ENCODE measurements around the gene SLC30A2. TPM values are rescaled to one million over a fixed set of nuclear protein-coding genes. Genes with fewer than 3 reads are reported as not detected.

SLC30A2 gene
- total and polyA plus RNA-seq, 9 of the 15 experiments (the other 6 are each of a cell fraction or from before 2014, with no cell fraction given): 0.01 to 0.18 (median 0.06) TPM; not detected in 3

DNA sequence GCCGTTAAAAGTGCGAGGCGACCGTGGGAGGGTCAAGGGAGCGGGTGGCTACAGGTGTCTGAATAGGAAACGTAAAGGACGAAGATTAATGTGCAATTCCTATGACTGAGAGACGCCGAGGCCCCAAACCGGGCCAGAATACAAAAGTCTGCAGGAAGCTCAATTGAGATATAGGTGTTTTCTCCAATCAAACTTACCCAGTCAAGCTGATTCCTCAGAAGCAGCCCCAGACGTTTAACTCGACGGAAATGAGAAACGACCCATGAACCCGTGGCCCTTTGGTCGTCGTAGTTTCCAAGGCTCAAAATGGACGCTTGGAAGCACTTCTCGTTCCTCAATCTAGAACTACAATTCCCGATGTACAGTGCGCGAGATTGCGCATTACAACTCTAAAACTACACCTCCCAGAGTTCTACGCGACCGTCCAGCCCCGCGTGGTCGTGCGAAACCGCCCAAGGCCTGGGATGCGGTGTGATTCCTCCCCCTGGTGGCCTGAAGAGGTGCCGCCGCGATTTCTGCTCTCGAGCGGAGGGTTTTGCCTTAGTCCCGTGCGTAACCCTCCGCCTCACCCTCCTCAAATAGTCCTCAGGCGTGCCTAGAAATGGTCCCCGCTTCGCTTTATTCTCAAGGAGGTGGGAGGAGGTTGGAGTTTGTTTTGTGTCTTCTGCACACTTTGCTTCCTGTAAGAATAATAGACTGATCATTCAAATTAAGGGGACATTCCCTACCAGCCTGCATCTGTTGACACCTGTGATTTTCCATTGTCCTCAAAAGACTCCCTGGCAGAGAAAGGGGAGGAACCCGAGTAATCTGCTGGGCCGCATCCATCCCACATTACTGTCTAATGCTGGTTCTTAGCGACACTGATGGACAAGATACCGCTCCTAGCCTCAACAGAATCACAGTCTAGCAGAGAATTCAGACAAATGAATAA lies 47.8 kb downstream of the SLC30A2 start, which contains the start of gene PAFAH2 (continued):
- TF ChIP-seq, protein P1, sequence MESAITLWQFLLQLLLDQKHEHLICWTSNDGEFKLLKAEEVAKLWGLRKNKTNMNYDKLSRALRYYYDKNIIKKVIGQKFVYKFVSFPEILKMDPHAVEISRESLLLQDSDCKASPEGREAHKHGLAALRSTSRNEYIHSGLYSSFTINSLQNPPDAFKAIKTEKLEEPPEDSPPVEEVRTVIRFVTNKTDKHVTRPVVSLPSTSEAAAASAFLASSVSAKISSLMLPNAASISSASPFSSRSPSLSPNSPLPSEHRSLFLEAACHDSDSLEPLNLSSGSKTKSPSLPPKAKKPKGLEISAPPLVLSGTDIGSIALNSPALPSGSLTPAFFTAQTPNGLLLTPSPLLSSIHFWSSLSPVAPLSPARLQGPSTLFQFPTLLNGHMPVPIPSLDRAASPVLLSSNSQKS (CRISPR knock-in tag; IDR thresholded peaks at IDR 0.05): no peak
- TF ChIP-seq, protein P2, sequence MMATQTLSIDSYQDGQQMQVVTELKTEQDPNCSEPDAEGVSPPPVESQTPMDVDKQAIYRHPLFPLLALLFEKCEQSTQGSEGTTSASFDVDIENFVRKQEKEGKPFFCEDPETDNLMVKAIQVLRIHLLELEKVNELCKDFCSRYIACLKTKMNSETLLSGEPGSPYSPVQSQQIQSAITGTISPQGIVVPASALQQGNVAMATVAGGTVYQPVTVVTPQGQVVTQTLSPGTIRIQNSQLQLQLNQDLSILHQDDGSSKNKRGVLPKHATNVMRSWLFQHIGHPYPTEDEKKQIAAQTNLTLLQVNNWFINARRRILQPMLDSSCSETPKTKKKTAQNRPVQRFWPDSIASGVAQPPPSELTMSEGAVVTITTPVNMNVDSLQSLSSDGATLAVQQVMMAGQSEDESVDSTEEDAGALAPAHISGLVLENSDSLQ (IDR thresholded peaks at IDR 0.05): peak; percentile 71
- TF ChIP-seq PHTF2 (CRISPR knock-in tag; IDR thresholded peaks at IDR 0.05): peak; percentile 48; the same call in 1 of the 2 replicates
- TF ChIP-seq, protein P3, sequence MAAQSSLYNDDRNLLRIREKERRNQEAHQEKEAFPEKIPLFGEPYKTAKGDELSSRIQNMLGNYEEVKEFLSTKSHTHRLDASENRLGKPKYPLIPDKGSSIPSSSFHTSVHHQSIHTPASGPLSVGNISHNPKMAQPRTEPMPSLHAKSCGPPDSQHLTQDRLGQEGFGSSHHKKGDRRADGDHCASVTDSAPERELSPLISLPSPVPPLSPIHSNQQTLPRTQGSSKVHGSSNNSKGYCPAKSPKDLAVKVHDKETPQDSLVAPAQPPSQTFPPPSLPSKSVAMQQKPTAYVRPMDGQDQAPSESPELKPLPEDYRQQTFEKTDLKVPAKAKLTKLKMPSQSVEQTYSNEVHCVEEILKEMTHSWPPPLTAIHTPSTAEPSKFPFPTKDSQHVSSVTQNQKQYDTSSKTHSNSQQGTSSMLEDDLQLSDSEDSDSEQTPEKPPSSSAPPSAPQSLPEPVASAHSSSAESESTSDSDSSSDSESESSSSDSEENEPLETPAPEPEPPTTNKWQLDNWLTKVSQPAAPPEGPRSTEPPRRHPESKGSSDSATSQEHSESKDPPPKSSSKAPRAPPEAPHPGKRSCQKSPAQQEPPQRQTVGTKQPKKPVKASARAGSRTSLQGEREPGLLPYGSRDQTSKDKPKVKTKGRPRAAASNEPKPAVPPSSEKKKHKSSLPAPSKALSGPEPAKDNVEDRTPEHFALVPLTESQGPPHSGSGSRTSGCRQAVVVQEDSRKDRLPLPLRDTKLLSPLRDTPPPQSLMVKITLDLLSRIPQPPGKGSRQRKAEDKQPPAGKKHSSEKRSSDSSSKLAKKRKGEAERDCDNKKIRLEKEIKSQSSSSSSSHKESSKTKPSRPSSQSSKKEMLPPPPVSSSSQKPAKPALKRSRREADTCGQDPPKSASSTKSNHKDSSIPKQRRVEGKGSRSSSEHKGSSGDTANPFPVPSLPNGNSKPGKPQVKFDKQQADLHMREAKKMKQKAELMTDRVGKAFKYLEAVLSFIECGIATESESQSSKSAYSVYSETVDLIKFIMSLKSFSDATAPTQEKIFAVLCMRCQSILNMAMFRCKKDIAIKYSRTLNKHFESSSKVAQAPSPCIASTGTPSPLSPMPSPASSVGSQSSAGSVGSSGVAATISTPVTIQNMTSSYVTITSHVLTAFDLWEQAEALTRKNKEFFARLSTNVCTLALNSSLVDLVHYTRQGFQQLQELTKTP (IDR thresholded peaks at IDR 0.05; ENCODE audit: low read depth in 1 of 2, partially characterized antibody in 2 of 2): peak; percentile 89 to 100
- TF ChIP-seq, protein P4, sequence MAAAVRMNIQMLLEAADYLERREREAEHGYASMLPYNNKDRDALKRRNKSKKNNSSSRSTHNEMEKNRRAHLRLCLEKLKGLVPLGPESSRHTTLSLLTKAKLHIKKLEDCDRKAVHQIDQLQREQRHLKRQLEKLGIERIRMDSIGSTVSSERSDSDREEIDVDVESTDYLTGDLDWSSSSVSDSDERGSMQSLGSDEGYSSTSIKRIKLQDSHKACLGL (CRISPR knock-in tag; IDR thresholded peaks at IDR 0.05; ENCODE audit: borderline replicate concordance, poor library complexity, severe bottlenecking): no peak
- TF ChIP-seq, protein P5, sequence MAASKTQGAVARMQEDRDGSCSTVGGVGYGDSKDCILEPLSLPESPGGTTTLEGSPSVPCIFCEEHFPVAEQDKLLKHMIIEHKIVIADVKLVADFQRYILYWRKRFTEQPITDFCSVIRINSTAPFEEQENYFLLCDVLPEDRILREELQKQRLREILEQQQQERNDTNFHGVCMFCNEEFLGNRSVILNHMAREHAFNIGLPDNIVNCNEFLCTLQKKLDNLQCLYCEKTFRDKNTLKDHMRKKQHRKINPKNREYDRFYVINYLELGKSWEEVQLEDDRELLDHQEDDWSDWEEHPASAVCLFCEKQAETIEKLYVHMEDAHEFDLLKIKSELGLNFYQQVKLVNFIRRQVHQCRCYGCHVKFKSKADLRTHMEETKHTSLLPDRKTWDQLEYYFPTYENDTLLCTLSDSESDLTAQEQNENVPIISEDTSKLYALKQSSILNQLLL (CRISPR knock-in tag; IDR thresholded peaks at IDR 0.05; ENCODE audit: borderline replicate concordance): no peak
- TF ChIP-seq RCOR1 (IDR thresholded peaks at IDR 0.05; ENCODE audit: borderline replicate concordance in 1 of 2, low read depth in 2 of 2, low read length in 2 of 2): peak; percentile 82 to 90
- no peak for TF ChIP-seq NR3C1 (CRISPR knock-in tag; IDR thresholded peaks at IDR 0.05)
- no peak for TF ChIP-seq SIRT6 (IDR thresholded peaks at IDR 0.05; ENCODE audit: low read depth, low read length)
- peak; percentile 34; the same call in 1 of the 2 replicates for TF ChIP-seq KLF16 (IDR thresholded peaks at IDR 0.05)
- peak; percentile 29; the same call in 1 of the 2 replicates for TF ChIP-seq ELF2 (CRISPR knock-in tag; IDR thresholded peaks at IDR 0.05)
- no peak for TF ChIP-seq ZNF436 (CRISPR knock-in tag; IDR thresholded peaks at IDR 0.05)
- TF ChIP-seq, protein P6, sequence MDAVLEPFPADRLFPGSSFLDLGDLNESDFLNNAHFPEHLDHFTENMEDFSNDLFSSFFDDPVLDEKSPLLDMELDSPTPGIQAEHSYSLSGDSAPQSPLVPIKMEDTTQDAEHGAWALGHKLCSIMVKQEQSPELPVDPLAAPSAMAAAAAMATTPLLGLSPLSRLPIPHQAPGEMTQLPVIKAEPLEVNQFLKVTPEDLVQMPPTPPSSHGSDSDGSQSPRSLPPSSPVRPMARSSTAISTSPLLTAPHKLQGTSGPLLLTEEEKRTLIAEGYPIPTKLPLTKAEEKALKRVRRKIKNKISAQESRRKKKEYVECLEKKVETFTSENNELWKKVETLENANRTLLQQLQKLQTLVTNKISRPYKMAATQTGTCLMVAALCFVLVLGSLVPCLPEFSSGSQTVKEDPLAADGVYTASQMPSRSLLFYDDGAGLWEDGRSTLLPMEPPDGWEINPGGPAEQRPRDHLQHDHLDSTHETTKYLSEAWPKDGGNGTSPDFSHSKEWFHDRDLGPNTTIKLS (IDR thresholded peaks at IDR 0.05; ENCODE audit: borderline replicate concordance, low read depth): peak; percentile 99
